H1 (cell line): ENCODE measurements around the gene TET1. TPM values are rescaled to one million over a fixed set of nuclear protein-coding genes. Genes with fewer than 3 reads are reported as not detected.

ENCODE experiments used
- SIN3A ChIP-seq, 2 experiments: IDR thresholded peaks in 1 of 2; conservative IDR thresholded peaks in 1 of 2; 2 replicates each; pipeline ENCODE4 v1.6.1; 2011 to 2012; ENCODE audit warnings: low read length in 2 of 2, improper control_type of control experiment in 1 of 2, low read depth in 1 of 2, mild to moderate bottlenecking in 1 of 2
- TBP ChIP-seq: IDR thresholded peaks from 2 replicates; pipeline ENCODE4 v1.6.1; 2011; ENCODE audit warnings: low read depth, low read length, improper control_type of control experiment
- polyA plus RNA-seq, 7 experiments: library from polyadenylated mRNA; depleted of rRNA in 3 of 7; stranded (reverse) in 5 of 7; unstranded in 2 of 7; fragments of >200 nt in 5 of 7; fragments of 200-250 nt in 2 of 7; gene quantifications; 1 replicate in 5 of 7; 2 replicates in 1 of 7; 4 replicates in 1 of 7; pipeline versions ENCODE4 v1.2.1 to v1.2.3, GENCODE V29; 2011 to 2013; ENCODE audit warnings: missing spikeins in 2 of 7, mixed read lengths in 2 of 7
- total RNA-seq: library from RNA; stranded (reverse); fragmentation: NEBNext Ultra II Directional; extraction: Animal tissue kit (Norgen Biotek cat#: 25700); gene quantifications from 2 replicates; pipeline ENCODE4 v1.2.1, GENCODE V29; 2021

TET1 gene
- total and polyA plus RNA-seq, 2 of the 8 experiments (the other 6 are each of a cell fraction or from before 2014, with no cell fraction given): 15.2 to 69.3 TPM

DNA sequence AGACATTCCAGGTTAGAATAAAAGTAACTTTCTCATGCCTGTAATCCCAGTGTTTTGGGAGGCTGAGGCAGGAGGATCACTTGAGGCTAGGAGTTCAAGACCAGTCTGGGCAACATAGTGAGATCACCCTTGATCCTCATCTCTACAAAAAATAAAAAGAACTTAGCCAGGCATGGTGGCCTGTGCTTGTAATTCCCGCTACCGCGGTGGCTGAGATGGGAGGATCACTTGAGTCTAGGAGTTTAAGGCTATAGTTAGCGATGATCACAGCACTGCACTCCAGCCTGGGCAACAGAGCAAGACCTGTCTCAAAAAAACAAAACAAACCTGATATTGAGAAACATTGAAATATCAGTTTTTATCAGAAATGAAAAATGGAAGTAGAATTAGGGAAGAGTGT, 4.6 kb downstream of the TET1 start (continued):
- no peak for TF ChIP-seq TBP
- TF ChIP-seq SIN3A (conservative IDR thresholded peaks at IDR 0.05 in 1 of 2, IDR thresholded peaks at IDR 0.05 in 1 of 2; ENCODE audit: low read depth in 1 of 2, low read length in 2 of 2): no peak
- TF ChIP-seq, all 59 proteins: peak for 0
